ENCODE measurements around the gene TUFT1. TPM values are rescaled to one million over a fixed set of nuclear protein-coding genes. Genes with fewer than 3 reads are reported as not detected.

Gene TUFT1
- total RNA-seq, 1 experiment from 2014 or later = 34.9 TPM

GRCh38 chr1:151536499-151536898 lies 3.6 kb upstream of the TUFT1 start:
- peaks cover 37% of the 10 kb centered on the region for H3K4me1 Mint-ChIP-seq (ENCODE audit: low read depth, unreplicated experiment)
- ChIA-PET POLR2A (interaction anchor here (1.2 kb wide), 1 partner anchor 11 kb away, joined by 6 read pairs; no protein-coding TSS in a partner anchor), CTCF (no interaction called here)
- no peaks in the 10 kb centered on the region for H3K27me3 Mint-ChIP-seq (ENCODE audit: insufficient read depth, unreplicated experiment)
- DNase-seq = no peak
- no peak overlapping the region for H3K4me3 Mint-ChIP-seq (ENCODE audit: unreplicated experiment)
- H3K4me1 ChIP-seq = peaks cover 10% of the 10 kb centered on the region
- H3K9me3 Mint-ChIP-seq (ENCODE audit: unreplicated experiment) = no peaks in the 10 kb centered on the region
- intact Hi-C loops (cut with micrococcal nuclease; ENCODE audit: unreplicated experiment) = no loop called here
- peaks cover 11% of the 10 kb centered on the region for H3K36me3 ChIP-seq (ENCODE audit: control insufficient read depth, insufficient read depth, low read length)
- no peaks in the 10 kb centered on the region for H3K9me3 ChIP-seq
- H3K27ac Mint-ChIP-seq (ENCODE audit: unreplicated experiment) = peak overlapping the region; percentile 68
- no peak overlapping the region for H3K4me3 ChIP-seq (ENCODE audit: low read depth, low read length)
- TF ChIP-seq CTCF (IDR thresholded peaks at IDR 0.05; ENCODE audit: insufficient read depth in 1 of 2, low read depth in 1 of 2, low read length in 1 of 2, severe bottlenecking in 1 of 2, unreplicated experiment in 1 of 2) = no peak
- no TSS peak for BruUV-seq (replicated peaks)
- H3K27me3 ChIP-seq (replicated peaks; ENCODE audit: control insufficient read depth, insufficient read depth, low read length) = no peaks in the 10 kb centered on the region
- peaks cover 98% of the 10 kb centered on the region for H3K36me3 Mint-ChIP-seq (ENCODE audit: insufficient read depth, unreplicated experiment)

GRCh38 chr1:151537112-151537511 lies 3.0 kb upstream of the TUFT1 start:
- CTCF ChIA-PET = no interaction called here
- Mint-ChIP-seq H3K27ac (ENCODE audit: unreplicated experiment) (no peak overlapping the region), H3K4me3 (ENCODE audit: unreplicated experiment) (no peak overlapping the region), H3K9me3 (ENCODE audit: unreplicated experiment) (no peaks in the 10 kb centered on the region), H3K36me3 (ENCODE audit: insufficient read depth, unreplicated experiment) (peaks cover 98% of the 10 kb centered on the region), H3K27me3 (ENCODE audit: insufficient read depth, unreplicated experiment) (no peaks in the 10 kb centered on the region), H3K4me1 (ENCODE audit: low read depth, unreplicated experiment) (peaks cover 43% of the 10 kb centered on the region)
- no peak for DNase-seq
- H3K27me3 ChIP-seq (replicated peaks; ENCODE audit: control insufficient read depth, insufficient read depth, low read length) = no peaks in the 10 kb centered on the region
- H3K36me3 ChIP-seq (ENCODE audit: control insufficient read depth, insufficient read depth, low read length) = peaks cover 11% of the 10 kb centered on the region
- no peak for TF ChIP-seq CTCF (IDR thresholded peaks at IDR 0.05; ENCODE audit: insufficient read depth in 1 of 2, low read depth in 1 of 2, low read length in 1 of 2, severe bottlenecking in 1 of 2, unreplicated experiment in 1 of 2)
- no peaks in the 10 kb centered on the region for H3K9me3 ChIP-seq
- intact Hi-C loops (cut with micrococcal nuclease; ENCODE audit: unreplicated experiment) = no loop called here
- no TSS peak for BruUV-seq (replicated peaks)
- no peak overlapping the region for H3K4me3 ChIP-seq (ENCODE audit: low read depth, low read length)
- POLR2A ChIA-PET = interaction anchor here (1.2 kb wide), 1 partner anchor 10 kb away, joined by 6 read pairs; no protein-coding TSS in a partner anchor
- H3K4me1 ChIP-seq = peaks cover 13% of the 10 kb centered on the region

- POLR2A ChIA-PET = interaction anchor here (0.5 to 3.4 kb wide), 18 partner anchors 9 to 258 kb away, joined by 3 to 47 read pairs (median 6); partner anchors contain the start of genes CGN, MRPL9, PI4KB and POGZ
- Mint-ChIP-seq H3K27me3 (ENCODE audit: insufficient read depth, unreplicated experiment) (no peaks in the 10 kb centered on the region), H3K4me3 (ENCODE audit: unreplicated experiment) (peak overlapping the region; percentile 96), H3K36me3 (ENCODE audit: insufficient read depth, unreplicated experiment) (peaks cover 91% of the 10 kb centered on the region), H3K4me1 (ENCODE audit: low read depth, unreplicated experiment) (peaks cover 61% of the 10 kb centered on the region), H3K9me3 (ENCODE audit: unreplicated experiment) (no peaks in the 10 kb centered on the region), H3K27ac (ENCODE audit: unreplicated experiment) (peak overlapping the region; percentile 91)
- CTCF ChIA-PET = interaction anchor here (0.6 to 2.2 kb wide), 12 partner anchors 9 to 1481 kb away, joined by 3 to 16 read pairs (median 4); partner anchors contain the start of gene CGN
- H3K4me1 ChIP-seq = peaks cover 22% of the 10 kb centered on the region
- peaks cover 11% of the 10 kb centered on the region for H3K36me3 ChIP-seq (ENCODE audit: control insufficient read depth, insufficient read depth, low read length)
- no peaks in the 10 kb centered on the region for H3K27me3 ChIP-seq (replicated peaks; ENCODE audit: control insufficient read depth, insufficient read depth, low read length)
- peak overlapping the region; percentile 23 for H3K4me3 ChIP-seq (ENCODE audit: low read depth, low read length)
- BruUV-seq (replicated peaks) = TSS peak; percentile 74
- peak; percentile 93 to 96 for DNase-seq
- intact Hi-C loops (cut with micrococcal nuclease; ENCODE audit: unreplicated experiment) = loop anchor here (1.0 to 5.0 kb wide), 4 partner anchors 9 to 198 kb away; no protein-coding TSS in a partner anchor
- no peaks in the 10 kb centered on the region for H3K9me3 ChIP-seq
- TF ChIP-seq CTCF (IDR thresholded peaks at IDR 0.05; ENCODE audit: insufficient read depth in 1 of 2, low read depth in 1 of 2, low read length in 1 of 2, severe bottlenecking in 1 of 2, unreplicated experiment in 1 of 2) = no peak
Measured at GRCh38 chr1:151539321-151540020, 638 bp upstream of the TUFT1 start.

Measured in Caco-2 (cell line).